HG02970 (cell line): Measurements from ENCODE around the gene MTR.
A peak's percentile ranks its signal among the peaks of the same experiment; 100 is the strongest.

Experiments
- ATAC-seq: cut with Tn5 transposase; IDR thresholded peaks from one replicate; pipeline ENCODE4 v1.9.1; 2021; ENCODE audit warnings: mild to moderate bottlenecking, moderate library complexity, moderate number of reproducible peaks; ENCODE audit not compliant: unreplicated experiment, low FRiP score

MTR gene

DNA sequence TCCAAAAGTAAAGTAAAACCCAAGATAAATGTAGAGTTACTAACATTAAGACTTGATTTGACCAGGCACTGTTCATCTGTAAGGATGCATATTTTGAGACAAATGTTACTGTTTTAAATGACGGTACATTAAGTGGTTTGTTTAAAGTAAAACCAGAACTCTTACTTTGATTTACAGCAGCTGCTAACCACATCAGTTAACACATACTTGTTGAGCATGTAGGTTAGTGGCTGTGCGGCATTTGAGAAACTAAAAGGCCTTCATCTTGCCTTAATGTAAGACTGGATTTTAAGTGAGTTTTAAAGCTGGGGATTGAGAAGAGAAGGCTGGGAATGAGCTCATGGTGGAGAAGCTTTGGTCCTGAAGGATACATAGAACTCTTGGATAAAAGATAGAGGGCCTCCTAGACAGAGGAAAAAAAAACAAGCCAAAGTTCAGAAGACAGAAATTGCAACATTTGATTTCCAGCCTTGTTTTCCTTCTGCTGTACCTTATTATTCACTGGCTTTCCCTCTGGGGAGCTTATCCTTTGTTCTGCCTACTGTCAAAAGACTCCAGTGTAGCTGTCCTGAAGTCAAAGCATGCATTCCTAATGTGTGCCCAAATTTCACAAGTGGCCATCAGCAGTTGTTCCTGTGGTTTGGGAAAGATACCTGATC lies 66.6 kb downstream of the MTR start:
- ATAC-seq = no peak

DNA sequence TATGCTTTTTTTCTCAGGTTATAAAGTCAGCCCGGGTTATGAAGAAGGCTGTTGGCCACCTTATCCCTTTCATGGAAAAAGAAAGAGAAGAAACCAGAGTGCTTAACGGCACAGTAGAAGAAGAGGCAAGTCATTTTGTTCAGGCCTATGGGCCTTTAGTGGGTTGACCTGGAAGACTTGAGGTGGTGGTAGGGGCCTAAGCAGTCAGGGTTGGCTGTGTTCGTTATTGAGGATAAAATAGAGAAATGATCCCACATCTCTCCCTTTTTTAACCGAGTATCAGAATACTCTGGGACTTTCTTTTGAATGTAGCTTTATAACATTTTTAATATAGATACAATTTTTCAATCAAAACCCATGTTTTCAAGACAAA lies 67.1 kb downstream of the MTR start:
- ATAC-seq = no peak

- ATAC-seq = no peak
These were observed 67.6 kb downstream of the MTR start for GRCh38 chr1:236862615-236863211.

DNA sequence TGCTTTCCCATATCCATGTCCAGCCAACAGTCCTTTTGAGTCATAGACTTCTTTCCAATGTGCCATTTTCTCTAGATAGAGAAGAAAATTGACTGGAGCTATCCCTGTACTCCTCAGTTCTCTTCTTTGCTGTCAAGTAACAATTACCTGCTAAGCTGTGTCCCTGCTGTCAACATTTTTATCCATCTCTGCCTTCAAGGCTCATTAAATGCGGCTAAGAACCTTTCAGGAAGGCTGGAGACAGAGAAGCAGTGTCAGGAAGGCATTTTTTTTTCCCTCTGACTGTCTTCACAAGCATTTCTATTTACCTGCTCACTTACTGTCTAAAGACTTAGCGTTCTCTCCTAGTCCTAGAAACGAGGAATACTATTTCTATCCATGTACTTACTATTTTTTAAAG lies 69.1 kb downstream of the MTR start:
- no peak for ATAC-seq

- ATAC-seq = no peak
These were observed 70.1 kb downstream of the MTR start for GRCh38 chr1:236864996-236865817.

DNA sequence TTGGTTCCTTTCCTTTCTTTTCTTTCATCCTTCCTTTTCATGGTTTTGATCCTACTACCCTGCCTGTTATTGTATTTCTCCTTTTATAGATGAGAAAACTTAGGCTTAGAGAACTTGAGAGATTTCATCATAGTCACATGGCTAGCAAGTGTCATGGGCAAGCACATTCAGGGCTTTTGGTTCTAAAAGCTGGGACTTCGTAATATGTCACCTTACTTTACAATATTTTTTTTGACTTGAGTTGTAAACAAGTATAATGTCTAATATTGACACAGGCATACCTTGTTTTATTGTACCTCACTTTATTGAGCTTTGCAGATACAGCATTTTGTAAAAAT lies 70.7 kb downstream of the MTR start:
- ATAC-seq = no peak

GRCh38 chr1:236868625-236869467 lies 73.8 kb downstream of the MTR start:
- ATAC-seq = peak; percentile 71

DNA sequence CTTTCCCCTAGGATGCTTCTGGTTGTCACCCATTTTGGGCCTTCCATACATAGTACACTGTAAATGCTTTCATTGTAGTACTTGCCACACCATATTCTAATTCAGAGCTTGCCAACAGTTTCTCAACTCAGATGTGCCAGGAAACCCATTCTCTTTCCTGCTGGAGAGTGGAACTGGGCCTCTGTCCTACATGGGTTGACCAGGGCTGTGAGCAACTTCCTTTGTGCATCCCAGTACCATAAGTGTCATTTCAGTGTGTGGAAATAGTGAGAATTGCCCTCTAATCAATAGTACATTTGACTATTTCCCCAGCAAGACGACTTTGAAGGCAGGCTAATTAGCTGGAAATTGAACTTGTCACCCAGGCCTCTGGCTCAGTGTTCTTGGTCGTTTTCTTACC lies 74.8 kb downstream of the MTR start:
- ATAC-seq = no peak

DNA sequence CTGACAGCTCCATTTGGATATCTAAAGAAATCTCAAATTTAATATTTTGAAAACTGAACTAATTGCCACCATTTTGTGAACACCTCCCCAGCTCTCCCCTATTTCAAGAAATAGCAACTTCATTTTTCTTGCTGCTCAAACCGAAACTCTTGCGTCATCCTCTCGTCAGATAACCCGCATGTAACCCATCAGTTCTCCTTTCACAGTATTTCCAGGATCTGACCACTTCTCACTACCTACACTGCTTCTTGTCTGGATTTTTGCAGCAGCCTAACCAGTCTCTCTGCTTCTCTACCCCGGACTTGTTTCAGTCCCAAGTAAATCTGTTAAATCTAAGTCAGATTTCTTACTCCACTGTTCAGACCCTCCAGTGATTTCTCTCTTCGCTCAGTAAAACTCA lies 75.6 kb downstream of the MTR start:
- ATAC-seq = no peak

DNA sequence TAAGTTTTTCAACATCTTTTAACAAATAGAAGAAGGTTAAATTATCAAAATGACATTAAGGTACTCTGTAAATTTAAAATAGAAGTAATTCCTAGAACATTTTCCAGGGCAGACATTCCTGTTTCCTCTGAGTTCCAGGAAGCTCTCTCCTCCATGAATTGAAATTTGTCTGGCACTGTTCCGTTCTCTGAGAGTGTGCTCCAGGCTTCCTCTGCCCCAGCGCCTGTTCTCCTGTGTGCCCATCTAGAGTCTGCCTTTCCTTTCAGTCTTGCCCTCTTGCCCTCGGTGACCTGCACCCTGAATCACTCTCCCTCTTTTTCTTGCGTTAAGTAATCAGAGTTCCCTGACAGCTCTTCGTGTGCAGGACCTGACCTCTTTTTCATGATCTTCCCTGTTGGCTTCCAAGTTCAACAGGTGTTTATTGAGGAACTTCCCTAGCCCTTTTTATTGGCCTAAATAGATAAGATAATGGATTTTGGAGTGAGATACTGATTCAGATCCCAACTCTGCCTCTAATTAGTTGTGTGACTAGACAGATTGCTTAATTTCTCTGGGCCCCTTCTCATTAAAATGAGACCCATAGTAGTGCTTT lies 77.1 kb downstream of the MTR start:
- no peak for ATAC-seq

- ATAC-seq = no peak
These were observed 80.9 kb downstream of the MTR start for GRCh38 chr1:236875975-236876374.

- ATAC-seq = no peak
These were observed 82.6 kb downstream of the MTR start for GRCh38 chr1:236877661-236878060.

GRCh38 chr1:236880209-236880608 lies 85.1 kb downstream of the MTR start:
- no peak for ATAC-seq

- no peak for ATAC-seq
These were observed 87.6 kb downstream of the MTR start for GRCh38 chr1:236882678-236883077.

- no peak for ATAC-seq
These were observed 91.1 kb downstream of the MTR start for GRCh38 chr1:236886199-236886598.

- ATAC-seq = no peak
These were observed 92.0 kb downstream of the MTR start for GRCh38 chr1:236887081-236887480.

DNA sequence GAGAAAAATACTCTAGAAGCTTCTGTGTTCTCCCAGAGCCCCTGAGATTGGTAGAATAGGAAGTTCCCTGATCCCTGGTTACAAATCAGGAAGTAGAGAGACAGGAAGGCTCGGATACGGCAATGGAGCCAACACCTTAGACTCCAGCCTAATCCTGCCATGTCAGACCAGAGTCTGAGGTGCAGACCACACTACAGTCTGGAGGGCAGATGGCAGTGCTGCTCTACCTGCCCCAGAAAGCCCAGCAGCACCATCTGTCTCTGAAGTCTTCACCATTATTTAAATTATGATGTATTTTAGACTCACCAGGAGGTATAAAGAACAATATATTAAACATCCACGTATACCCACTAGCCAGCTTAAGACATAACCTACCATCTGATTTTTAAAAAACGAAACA lies 93.0 kb downstream of the MTR start:
- ATAC-seq = no peak

- ATAC-seq = no peak
These were observed 93.8 kb downstream of the MTR start for GRCh38 chr1:236888903-236889302.

- ATAC-seq = no peak
These were observed 95.3 kb downstream of the MTR start for GRCh38 chr1:236890152-236891056.
